Measurements from ENCODE around the gene PDAP1. TPM values are rescaled to one million over a fixed set of nuclear protein-coding genes. Genes with fewer than 3 reads are reported as not detected.

PDAP1 gene
- total and polyA plus RNA-seq, 2 experiments from 2014 or later: 52.6 to 93.9 TPM

- no peaks in the 10 kb centered on the region for H3K27me3 ChIP-seq
- H3K9me2 ChIP-seq (replicated peaks; ENCODE audit: insufficient read depth): no peaks in the 10 kb centered on the region
- peak within 1 kb of the TSS; percentile 88 for H3K4me3 ChIP-seq
- peak within 1 kb of the TSS; percentile 97 for H2AFZ ChIP-seq
- H3K9me3 ChIP-seq (ENCODE audit: low read depth): no peaks in the 10 kb centered on the region
- H3K79me2 ChIP-seq: peaks cover 18% of the 10 kb centered on the region
- peaks cover 17% of the 10 kb centered on the region for H3K4me1 ChIP-seq (ENCODE audit: insufficient read depth)
- no peaks in the 10 kb centered on the region for H4K20me1 ChIP-seq (ENCODE audit: insufficient read depth, poor library complexity, severe bottlenecking)
- peak within 1 kb of the TSS; percentile 86 for H3K27ac ChIP-seq
- peak; percentile 94 for DNase-seq (ENCODE audit: low spot score)
- H3K36me3 ChIP-seq (replicated peaks; ENCODE audit: insufficient read depth, low read depth): no peaks in the 10 kb centered on the region
- H3K4me2 ChIP-seq: peak within 1 kb of the TSS; percentile 100
- 1% methylated on average over 60 of the region's 95 CpGs for WGBS (ENCODE audit: low lambda C conversion rate, missing lambda C conversion rate)
- TF ChIP-seq CTCF (IDR thresholded peaks at IDR 0.05; ENCODE audit: poor library complexity): no peak
- no peak for TF ChIP-seq EZH2 (IDR thresholded peaks at IDR 0.05; ENCODE audit: borderline replicate concordance)
- no peak for TF ChIP-seq EZH2phosphoT487 (IDR thresholded peaks at IDR 0.05; ENCODE audit: low read depth, severe bottlenecking, unreplicated experiment)
Observed at GRCh38 chr7:99374111-99375064, 34.0 kb downstream of the PDAP1 start, which contains the start of gene ARPC1B. Gene ARPC1B, plus strand, starts transcription at chr7:99374730. Its CDS starts 10,985 bp downstream, at chr7:99385715.

DNA sequence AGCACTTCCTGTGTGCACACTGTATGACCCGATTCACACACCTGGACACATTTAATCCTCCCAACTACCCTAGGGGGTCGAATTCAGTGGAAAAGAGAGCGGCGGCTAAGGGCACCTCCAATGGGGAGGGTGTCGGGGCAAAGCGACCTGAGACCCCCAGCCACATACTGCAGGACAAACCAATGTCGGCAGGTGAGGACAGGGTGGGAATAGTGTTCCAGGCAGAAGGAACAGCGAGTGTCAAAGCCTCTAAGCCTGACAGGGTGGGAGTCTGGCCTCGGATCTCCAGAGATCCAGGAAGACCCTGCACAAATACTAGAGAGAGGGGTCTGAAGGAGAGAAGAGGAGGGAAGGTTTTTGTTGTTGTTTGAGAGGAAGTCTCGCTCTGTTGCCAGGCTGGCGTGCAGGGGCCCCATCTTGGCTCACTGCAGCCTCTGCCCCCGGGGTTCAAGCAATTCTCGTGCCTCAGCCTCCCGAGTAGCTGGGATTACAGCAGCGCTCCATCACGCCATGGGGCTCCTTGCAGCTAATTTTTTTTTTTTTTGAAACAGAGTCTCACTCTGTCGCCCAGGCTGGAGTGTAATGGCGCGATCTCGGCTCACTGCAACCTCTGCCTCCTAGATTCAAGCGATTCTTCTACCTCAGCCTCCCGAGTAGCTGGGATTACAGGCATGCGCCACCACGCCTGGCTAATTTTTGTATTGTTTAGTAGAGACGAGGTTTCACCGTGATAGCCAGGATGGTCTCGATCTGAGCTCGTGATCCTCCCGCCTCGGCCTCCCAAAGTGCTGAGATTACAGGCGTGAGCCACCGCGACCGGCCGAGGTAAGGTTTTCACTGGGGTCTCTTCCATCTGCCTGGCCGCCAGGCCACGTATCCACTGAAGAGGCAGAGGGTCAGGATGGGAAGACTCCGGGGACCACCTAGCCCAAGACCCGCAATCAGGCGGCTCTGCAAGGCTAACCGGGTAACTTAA is 35.0 kb downstream of the PDAP1 start:
- H3K27ac ChIP-seq: peak overlapping the region; percentile 86
- peak overlapping the region; percentile 100 for H3K4me2 ChIP-seq
- no peaks in the 10 kb centered on the region for H3K27me3 ChIP-seq
- no peaks in the 10 kb centered on the region for H3K36me3 ChIP-seq (replicated peaks; ENCODE audit: insufficient read depth, low read depth)
- no peak for DNase-seq (ENCODE audit: low spot score)
- no peak overlapping the region for H2AFZ ChIP-seq
- 88% methylated on average over 41 of the region's 41 CpGs for WGBS (ENCODE audit: low lambda C conversion rate, missing lambda C conversion rate)
- peaks cover 15% of the 10 kb centered on the region for H3K79me2 ChIP-seq
- H3K4me3 ChIP-seq: peak overlapping the region; percentile 88
- H3K9me2 ChIP-seq (replicated peaks; ENCODE audit: insufficient read depth): no peaks in the 10 kb centered on the region
- peaks cover 12% of the 10 kb centered on the region for H3K4me1 ChIP-seq (ENCODE audit: insufficient read depth)
- no peak for TF ChIP-seq CTCF (IDR thresholded peaks at IDR 0.05; ENCODE audit: poor library complexity)
- TF ChIP-seq EZH2 (IDR thresholded peaks at IDR 0.05; ENCODE audit: borderline replicate concordance): no peak
- no peak for TF ChIP-seq EZH2phosphoT487 (IDR thresholded peaks at IDR 0.05; ENCODE audit: low read depth, severe bottlenecking, unreplicated experiment)
- no peaks in the 10 kb centered on the region for H3K9me3 ChIP-seq (ENCODE audit: low read depth)
- H4K20me1 ChIP-seq (ENCODE audit: insufficient read depth, poor library complexity, severe bottlenecking): no peaks in the 10 kb centered on the region

- Histone ChIP-seq H3K4me1 (ENCODE audit: insufficient read depth) (peaks cover 12% of the 10 kb centered on the region), H3K9me3 (ENCODE audit: low read depth) (no peaks in the 10 kb centered on the region), H3K27me3 (no peaks in the 10 kb centered on the region), H3K4me3 (no peak overlapping the region), H3K9me2 (replicated peaks; ENCODE audit: insufficient read depth) (no peaks in the 10 kb centered on the region), H3K36me3 (replicated peaks; ENCODE audit: insufficient read depth, low read depth) (no peaks in the 10 kb centered on the region), H3K4me2 (peak overlapping the region; percentile 69), H2AFZ (peak overlapping the region; percentile 37), H4K20me1 (ENCODE audit: insufficient read depth, poor library complexity, severe bottlenecking) (no peaks in the 10 kb centered on the region), H3K27ac (peak overlapping the region; percentile 80), H3K79me2 (peaks cover 10% of the 10 kb centered on the region)
- WGBS (ENCODE audit: low lambda C conversion rate, missing lambda C conversion rate): 52% methylated on average over 21 of the region's 21 CpGs
- DNase-seq (ENCODE audit: low spot score): peak; percentile 71
- TF ChIP-seq EZH2phosphoT487 (IDR thresholded peaks at IDR 0.05; ENCODE audit: low read depth, severe bottlenecking, unreplicated experiment): no peak
- TF ChIP-seq EZH2 (IDR thresholded peaks at IDR 0.05; ENCODE audit: borderline replicate concordance): no peak
- TF ChIP-seq CTCF (IDR thresholded peaks at IDR 0.05; ENCODE audit: poor library complexity): no peak
Observed at GRCh38 chr7:99372275-99373090, 35.9 kb downstream of the PDAP1 start.

Measured in hepatocyte (in vitro differentiated cells).